ENCODE measurements around the gene OTOP3. TPM values are rescaled to one million over a fixed set of nuclear protein-coding genes. Genes with fewer than 3 reads are reported as not detected.

The OTOP3 gene
- total RNA-seq, 1 experiment from 2014 or later: not detected

DNA sequence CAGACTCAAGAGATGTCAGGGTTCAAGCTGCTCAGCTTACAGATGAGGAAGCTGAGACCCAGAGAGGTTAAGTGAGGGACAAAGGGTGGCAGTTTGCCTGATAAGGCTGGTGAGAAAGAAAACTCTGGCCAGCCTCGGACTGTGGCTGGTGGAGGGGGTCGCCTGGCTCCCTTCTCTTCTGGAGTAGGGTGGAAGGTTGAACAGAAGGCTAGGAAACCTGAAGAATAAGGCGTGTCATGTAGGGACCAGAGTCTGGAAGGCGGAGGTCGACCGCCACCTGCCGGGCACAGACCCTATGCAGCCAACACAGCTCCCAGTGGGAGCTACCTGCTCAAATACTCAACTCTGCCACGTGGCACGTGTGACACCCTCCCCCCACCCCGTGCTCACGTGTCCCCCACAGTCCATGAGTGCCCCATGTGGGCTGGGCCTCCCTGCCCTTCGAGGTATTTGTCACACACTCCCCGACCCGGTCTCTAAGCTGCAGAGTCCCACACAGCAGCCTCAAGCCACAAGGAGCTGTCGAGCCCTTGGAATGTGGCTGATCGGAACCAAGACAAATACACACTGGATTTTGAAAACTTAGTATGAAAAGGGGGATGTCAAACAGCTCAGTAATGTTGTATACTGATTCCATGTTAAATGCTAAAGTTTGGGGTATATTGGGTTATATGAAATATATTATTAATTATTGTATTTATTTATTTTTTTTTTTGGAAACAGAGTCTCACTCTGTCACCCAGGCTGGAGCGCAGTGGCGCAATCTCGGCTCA lies 25.1 kb downstream of the OTOP3 start (continued):
- TF ChIP-seq, protein P1, sequence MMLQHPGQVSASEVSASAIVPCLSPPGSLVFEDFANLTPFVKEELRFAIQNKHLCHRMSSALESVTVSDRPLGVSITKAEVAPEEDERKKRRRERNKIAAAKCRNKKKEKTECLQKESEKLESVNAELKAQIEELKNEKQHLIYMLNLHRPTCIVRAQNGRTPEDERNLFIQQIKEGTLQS (CRISPR knock-in tag; conservative IDR thresholded peaks at IDR 0.05): no peak
- TF ChIP-seq NFE2L1 (CRISPR knock-in tag; IDR thresholded peaks at IDR 0.05): peak; percentile 56; the same call in 1 of the 2 replicates
- TF ChIP-seq ZNF317 (CRISPR knock-in tag; IDR thresholded peaks at IDR 0.05; ENCODE audit: borderline replicate concordance, low read depth): no peak

DNA sequence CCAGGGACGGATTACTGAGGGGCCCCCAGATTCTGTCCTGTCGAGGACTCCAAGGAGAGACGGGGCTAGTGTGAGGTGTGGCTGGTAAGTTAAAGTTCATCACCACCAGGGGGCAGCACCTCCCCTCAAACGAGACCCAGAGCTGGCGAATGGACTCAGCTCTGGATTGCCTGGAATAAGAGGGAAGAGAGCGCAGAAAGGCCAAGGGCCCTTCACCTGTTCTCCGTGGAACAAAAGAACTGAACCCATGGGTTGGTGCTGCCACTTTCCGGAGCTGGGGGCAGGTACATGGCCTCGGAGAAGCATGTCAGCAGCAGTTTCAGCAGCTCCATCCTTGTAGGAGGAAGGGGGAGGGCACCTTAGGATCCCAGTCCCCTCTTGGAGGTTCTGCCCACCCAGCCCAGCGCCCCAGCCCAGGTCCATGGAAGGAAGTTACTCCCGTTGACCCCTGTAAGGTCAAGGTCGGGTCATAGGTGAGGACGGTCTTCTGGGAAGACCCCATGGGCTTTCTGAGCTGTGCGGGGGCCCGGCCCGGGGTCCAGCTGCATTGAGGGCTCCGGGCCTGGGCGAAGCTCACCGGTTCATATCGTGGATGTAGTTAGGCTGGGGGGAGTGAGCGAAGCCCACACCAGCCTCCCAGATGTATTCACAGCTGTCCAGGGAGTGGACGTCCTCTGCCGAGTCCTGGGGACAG lies 26.1 kb downstream of the OTOP3 start:
- TF ChIP-seq CREM (CRISPR knock-in tag; IDR thresholded peaks at IDR 0.05) (no peak), ZNF416 (CRISPR knock-in tag; IDR thresholded peaks at IDR 0.05) (0 out of 2 replicates have a peak, but pooled peaks have one; percentile 23)
- TF ChIP-seq, protein P2, sequence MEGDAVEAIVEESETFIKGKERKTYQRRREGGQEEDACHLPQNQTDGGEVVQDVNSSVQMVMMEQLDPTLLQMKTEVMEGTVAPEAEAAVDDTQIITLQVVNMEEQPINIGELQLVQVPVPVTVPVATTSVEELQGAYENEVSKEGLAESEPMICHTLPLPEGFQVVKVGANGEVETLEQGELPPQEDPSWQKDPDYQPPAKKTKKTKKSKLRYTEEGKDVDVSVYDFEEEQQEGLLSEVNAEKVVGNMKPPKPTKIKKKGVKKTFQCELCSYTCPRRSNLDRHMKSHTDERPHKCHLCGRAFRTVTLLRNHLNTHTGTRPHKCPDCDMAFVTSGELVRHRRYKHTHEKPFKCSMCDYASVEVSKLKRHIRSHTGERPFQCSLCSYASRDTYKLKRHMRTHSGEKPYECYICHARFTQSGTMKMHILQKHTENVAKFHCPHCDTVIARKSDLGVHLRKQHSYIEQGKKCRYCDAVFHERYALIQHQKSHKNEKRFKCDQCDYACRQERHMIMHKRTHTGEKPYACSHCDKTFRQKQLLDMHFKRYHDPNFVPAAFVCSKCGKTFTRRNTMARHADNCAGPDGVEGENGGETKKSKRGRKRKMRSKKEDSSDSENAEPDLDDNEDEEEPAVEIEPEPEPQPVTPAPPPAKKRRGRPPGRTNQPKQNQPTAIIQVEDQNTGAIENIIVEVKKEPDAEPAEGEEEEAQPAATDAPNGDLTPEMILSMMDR (IDR thresholded peaks at IDR 0.05): peak; percentile 88
- H3K9me3 Mint-ChIP-seq: no peaks in the 10 kb centered on the region
- ATAC-seq: peak; percentile 81
- POLR2A ChIA-PET: interaction anchor here (0.6 to 2.2 kb wide), 5 partner anchors 10 to 73 kb away, joined by 3 to 18 read pairs (median 4); partner anchors contain the start of gene MRPL58
- peak; percentile 94 for DNase-seq (ENCODE audit: low spot score)
- peaks cover 8% of the 10 kb centered on the region for H3K4me1 Mint-ChIP-seq
- H3K4me3 Mint-ChIP-seq: no peak overlapping the region
- CTCF ChIA-PET: interaction anchor here (0.5 to 4.9 kb wide), 83 partner anchors 10 to 899 kb away, joined by 3 to 139 read pairs (median 6); partner anchors contain the start of genes ARMC7, ATP5PD, CDR2L and FADS6
- H3K27ac Mint-ChIP-seq: no peak overlapping the region
- H3K36me3 Mint-ChIP-seq: no peaks in the 10 kb centered on the region
- H3K27me3 Mint-ChIP-seq (ENCODE audit: low read depth): peaks cover 16% of the 10 kb centered on the region

DNA sequence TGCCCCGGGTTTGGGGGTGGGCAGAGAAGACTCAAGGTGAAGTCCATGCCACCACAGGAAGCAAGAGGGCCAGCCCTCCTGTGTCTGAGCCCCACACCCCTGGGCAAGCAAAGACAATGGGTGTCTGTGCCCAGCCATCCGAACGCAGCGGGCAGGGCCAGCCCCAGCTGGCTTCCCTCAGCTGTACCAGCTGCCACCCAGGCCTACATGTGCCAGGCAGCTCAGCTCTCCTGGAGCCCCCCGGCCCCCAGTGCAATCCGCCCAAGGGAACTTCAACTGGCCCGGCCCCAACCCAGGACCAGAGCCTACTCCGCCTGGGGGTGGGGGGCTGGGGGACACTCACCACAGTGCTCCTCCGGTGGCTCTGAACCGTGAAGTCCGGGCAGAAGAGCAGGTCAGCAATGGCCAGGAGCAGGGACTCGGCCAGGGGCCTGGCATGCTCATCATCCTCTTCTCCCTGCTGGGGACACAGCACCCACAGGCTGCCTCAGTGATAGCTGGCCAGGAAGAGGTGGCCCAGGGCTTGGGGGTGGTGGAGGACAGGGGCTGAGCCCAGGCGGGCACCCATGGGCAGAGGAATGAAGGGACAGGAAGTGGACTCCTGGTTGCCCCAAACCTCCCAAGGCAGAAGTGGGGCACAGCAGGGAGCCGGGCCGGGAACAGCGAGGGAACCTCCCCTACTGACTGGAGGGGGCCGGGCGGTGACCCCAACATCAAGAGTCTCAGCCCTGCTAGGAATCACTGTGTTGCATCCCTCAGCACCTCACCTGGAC lies 27.1 kb downstream of the OTOP3 start:
- Mint-ChIP-seq H3K9me3 (no peaks in the 10 kb centered on the region), H3K4me1 (peaks cover 8% of the 10 kb centered on the region), H3K27me3 (ENCODE audit: low read depth) (peaks cover 16% of the 10 kb centered on the region), H3K27ac (no peak overlapping the region), H3K4me3 (no peak overlapping the region), H3K36me3 (no peaks in the 10 kb centered on the region)
- DNase-seq (ENCODE audit: low spot score): no peak
- TF ChIP-seq, protein P3, sequence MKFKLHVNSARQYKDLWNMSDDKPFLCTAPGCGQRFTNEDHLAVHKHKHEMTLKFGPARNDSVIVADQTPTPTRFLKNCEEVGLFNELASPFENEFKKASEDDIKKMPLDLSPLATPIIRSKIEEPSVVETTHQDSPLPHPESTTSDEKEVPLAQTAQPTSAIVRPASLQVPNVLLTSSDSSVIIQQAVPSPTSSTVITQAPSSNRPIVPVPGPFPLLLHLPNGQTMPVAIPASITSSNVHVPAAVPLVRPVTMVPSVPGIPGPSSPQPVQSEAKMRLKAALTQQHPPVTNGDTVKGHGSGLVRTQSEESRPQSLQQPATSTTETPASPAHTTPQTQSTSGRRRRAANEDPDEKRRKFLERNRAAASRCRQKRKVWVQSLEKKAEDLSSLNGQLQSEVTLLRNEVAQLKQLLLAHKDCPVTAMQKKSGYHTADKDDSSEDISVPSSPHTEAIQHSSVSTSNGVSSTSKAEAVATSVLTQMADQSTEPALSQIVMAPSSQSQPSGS (CRISPR knock-in tag; IDR thresholded peaks at IDR 0.05; ENCODE audit: borderline replicate concordance, low read depth): no peak
- TF ChIP-seq ZBTB21 (CRISPR knock-in tag; IDR thresholded peaks at IDR 0.05; ENCODE audit: borderline replicate concordance): no peak
- TF ChIP-seq PRRX2 (CRISPR knock-in tag; IDR thresholded peaks at IDR 0.05): no peak
- no peak for TF ChIP-seq TP53 (CRISPR knock-in tag; IDR thresholded peaks at IDR 0.05)
- POLR2A ChIA-PET: interaction anchor here (0.9 to 1.9 kb wide), 2 partner anchors 9 to 72 kb away, joined by 3 to 7 read pairs; no protein-coding TSS in a partner anchor
- CTCF ChIA-PET: interaction anchor here (0.6 to 4.9 kb wide), 39 partner anchors 9 to 898 kb away, joined by 3 to 139 read pairs (median 6); partner anchors contain the start of genes CDR2L, FDXR, GRIN2C and HID1
- ATAC-seq: no peak

DNA sequence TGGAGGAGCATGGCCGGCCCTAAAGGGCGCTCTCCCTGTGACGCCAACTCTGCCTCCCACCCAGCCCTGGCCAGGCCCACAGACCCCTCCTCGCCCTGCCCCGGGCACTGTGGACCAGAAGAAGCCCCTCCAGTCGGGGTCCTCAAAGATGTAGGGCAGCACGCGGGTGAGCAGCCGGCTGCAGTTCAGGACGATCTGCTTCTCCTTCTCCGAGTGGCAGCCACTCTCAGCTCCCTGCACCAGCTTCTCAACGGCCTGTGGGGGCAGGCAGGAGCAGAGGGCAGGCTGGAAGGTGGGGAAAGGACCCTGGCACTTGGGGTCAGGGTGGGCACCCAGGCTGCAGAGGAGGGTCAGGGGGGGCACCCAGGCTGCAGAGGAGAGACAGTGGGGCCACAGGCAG lies 28.0 kb downstream of the OTOP3 start:
- DNase-seq (ENCODE audit: low spot score): no peak
- H3K4me1 Mint-ChIP-seq: peaks cover 13% of the 10 kb centered on the region
- H3K27me3 Mint-ChIP-seq (ENCODE audit: low read depth): peaks cover 13% of the 10 kb centered on the region
- ChIA-PET CTCF (interaction anchor here (0.6 to 4.9 kb wide), 32 partner anchors 8 to 238 kb away, joined by 3 to 139 read pairs (median 4); partner anchors contain the start of genes CDR2L, FDXR, HID1 and MRPL58), POLR2A (no interaction called here)
- ATAC-seq: peak; percentile 44
- peak overlapping the region; percentile 65; the same call in 1 of the 2 replicates for H3K27ac Mint-ChIP-seq
- H3K4me3 Mint-ChIP-seq: no peak overlapping the region
- no peaks in the 10 kb centered on the region for H3K9me3 Mint-ChIP-seq
- H3K36me3 Mint-ChIP-seq: no peaks in the 10 kb centered on the region
- TF ChIP-seq, protein P4, sequence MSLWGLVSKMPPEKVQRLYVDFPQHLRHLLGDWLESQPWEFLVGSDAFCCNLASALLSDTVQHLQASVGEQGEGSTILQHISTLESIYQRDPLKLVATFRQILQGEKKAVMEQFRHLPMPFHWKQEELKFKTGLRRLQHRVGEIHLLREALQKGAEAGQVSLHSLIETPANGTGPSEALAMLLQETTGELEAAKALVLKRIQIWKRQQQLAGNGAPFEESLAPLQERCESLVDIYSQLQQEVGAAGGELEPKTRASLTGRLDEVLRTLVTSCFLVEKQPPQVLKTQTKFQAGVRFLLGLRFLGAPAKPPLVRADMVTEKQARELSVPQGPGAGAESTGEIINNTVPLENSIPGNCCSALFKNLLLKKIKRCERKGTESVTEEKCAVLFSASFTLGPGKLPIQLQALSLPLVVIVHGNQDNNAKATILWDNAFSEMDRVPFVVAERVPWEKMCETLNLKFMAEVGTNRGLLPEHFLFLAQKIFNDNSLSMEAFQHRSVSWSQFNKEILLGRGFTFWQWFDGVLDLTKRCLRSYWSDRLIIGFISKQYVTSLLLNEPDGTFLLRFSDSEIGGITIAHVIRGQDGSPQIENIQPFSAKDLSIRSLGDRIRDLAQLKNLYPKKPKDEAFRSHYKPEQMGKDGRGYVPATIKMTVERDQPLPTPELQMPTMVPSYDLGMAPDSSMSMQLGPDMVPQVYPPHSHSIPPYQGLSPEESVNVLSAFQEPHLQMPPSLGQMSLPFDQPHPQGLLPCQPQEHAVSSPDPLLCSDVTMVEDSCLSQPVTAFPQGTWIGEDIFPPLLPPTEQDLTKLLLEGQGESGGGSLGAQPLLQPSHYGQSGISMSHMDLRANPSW (CRISPR knock-in tag; conservative IDR thresholded peaks at IDR 0.05; ENCODE audit: low read depth): no peak
- TF ChIP-seq FOXK1 (CRISPR knock-in tag; IDR thresholded peaks at IDR 0.05) (no peak), NR3C1 (CRISPR knock-in tag; conservative IDR thresholded peaks at IDR 0.05; ENCODE audit: low read depth) (no peak), ZNF232 (CRISPR knock-in tag; IDR thresholded peaks at IDR 0.05) (no peak)
- TF ChIP-seq, protein P5, sequence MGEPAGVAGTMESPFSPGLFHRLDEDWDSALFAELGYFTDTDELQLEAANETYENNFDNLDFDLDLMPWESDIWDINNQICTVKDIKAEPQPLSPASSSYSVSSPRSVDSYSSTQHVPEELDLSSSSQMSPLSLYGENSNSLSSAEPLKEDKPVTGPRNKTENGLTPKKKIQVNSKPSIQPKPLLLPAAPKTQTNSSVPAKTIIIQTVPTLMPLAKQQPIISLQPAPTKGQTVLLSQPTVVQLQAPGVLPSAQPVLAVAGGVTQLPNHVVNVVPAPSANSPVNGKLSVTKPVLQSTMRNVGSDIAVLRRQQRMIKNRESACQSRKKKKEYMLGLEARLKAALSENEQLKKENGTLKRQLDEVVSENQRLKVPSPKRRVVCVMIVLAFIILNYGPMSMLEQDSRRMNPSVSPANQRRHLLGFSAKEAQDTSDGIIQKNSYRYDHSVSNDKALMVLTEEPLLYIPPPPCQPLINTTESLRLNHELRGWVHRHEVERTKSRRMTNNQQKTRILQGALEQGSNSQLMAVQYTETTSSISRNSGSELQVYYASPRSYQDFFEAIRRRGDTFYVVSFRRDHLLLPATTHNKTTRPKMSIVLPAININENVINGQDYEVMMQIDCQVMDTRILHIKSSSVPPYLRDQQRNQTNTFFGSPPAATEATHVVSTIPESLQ (CRISPR knock-in tag; IDR thresholded peaks at IDR 0.05): no peak
- TF ChIP-seq, protein P6, sequence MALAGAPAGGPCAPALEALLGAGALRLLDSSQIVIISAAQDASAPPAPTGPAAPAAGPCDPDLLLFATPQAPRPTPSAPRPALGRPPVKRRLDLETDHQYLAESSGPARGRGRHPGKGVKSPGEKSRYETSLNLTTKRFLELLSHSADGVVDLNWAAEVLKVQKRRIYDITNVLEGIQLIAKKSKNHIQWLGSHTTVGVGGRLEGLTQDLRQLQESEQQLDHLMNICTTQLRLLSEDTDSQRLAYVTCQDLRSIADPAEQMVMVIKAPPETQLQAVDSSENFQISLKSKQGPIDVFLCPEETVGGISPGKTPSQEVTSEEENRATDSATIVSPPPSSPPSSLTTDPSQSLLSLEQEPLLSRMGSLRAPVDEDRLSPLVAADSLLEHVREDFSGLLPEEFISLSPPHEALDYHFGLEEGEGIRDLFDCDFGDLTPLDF (CRISPR knock-in tag; IDR thresholded peaks at IDR 0.05): no peak
